Fibroblast of lung (primary cell): ENCODE measurements around the gene RASSF7. TPM values are rescaled to one million over a fixed set of nuclear protein-coding genes. Genes with fewer than 3 reads are reported as not detected.

Experiments
- DNase-seq, 2 donors: peaks; one replicate each; pipeline versions ENCODE4 v3.0.0 to v3.0.0-alpha.2; 2010; ENCODE audit warnings: low read depth in 2 of 2
- H2AFZ ChIP-seq: 2 replicates; pipeline ENCODE4 v1.5.1; 2012; ENCODE audit warnings: low read length, control low read depth, inconsistent platforms
- H3K27ac ChIP-seq: 2 replicates; pipeline ENCODE4 v1.5.1; 2011; ENCODE audit warnings: low read length, control low read depth; ENCODE audit not compliant: insufficient read depth
- H3K27me3 ChIP-seq: 2 replicates; pipeline ENCODE4 v1.5.1; 2011; ENCODE audit warnings: mild to moderate bottlenecking, low read length; ENCODE audit not compliant: control insufficient read depth, insufficient read depth
- H3K36me3 ChIP-seq: 2 replicates; pipeline ENCODE4 v1.5.1; 2011; ENCODE audit warnings: low read length; ENCODE audit not compliant: control insufficient read depth, insufficient read depth
- H3K4me1 ChIP-seq: 2 replicates; pipeline ENCODE4 v1.5.1; 2011; ENCODE audit warnings: low read length; ENCODE audit not compliant: control insufficient read depth, insufficient read depth; ENCODE audit errors: extremely low read depth
- H3K4me2 ChIP-seq: 2 replicates; pipeline ENCODE4 v1.5.1; 2011; ENCODE audit warnings: low read length, control low read depth; ENCODE audit not compliant: insufficient read depth; ENCODE audit errors: extremely low read depth
- H3K4me3 ChIP-seq, 4 experiments: fragments of 200-600 bp in 1 of 4; sonication (generic) in 1 of 4; replicated peaks in 1 of 4; 2 replicates each; pipeline ENCODE4 v1.5.1; 2011 to 2016; ENCODE audit warnings: low read length in 4 of 4, low read depth in 3 of 4, mild to moderate bottlenecking in 3 of 4, control low read depth in 2 of 4, inconsistent platforms in 1 of 4, mixed read lengths in 1 of 4; ENCODE audit not compliant: insufficient read depth in 1 of 4; ENCODE audit errors: control extremely low read depth in 1 of 4
- H3K79me2 ChIP-seq: 2 replicates; pipeline ENCODE4 v1.5.1; 2012; ENCODE audit warnings: mild to moderate bottlenecking, low read length, inconsistent platforms; ENCODE audit not compliant: control insufficient read depth, insufficient read depth
- H3K9ac ChIP-seq: 2 replicates; pipeline ENCODE4 v1.5.1; 2011; ENCODE audit warnings: mild to moderate bottlenecking, low read length, control low read depth; ENCODE audit not compliant: insufficient read depth
- H3K9me3 ChIP-seq: 2 replicates; pipeline ENCODE4 v1.5.1; 2012; ENCODE audit warnings: low read depth, low read length; ENCODE audit not compliant: control insufficient read depth, insufficient read depth
- H4K20me1 ChIP-seq: 2 replicates; pipeline ENCODE4 v1.5.1; 2011; ENCODE audit warnings: low read length; ENCODE audit not compliant: control insufficient read depth, insufficient read depth; ENCODE audit errors: extremely low read depth
- CTCF ChIP-seq, 2 donors: IDR thresholded peaks in 1 of 2; conservative IDR thresholded peaks in 1 of 2; 1 replicate in 1 of 2; 2 replicates in 1 of 2; pipeline ENCODE4 v1.5.1; 2011 to 2012; ENCODE audit warnings: low read length in 2 of 2, control low read depth in 1 of 2, inconsistent platforms in 1 of 2, low read depth in 1 of 2, mild to moderate bottlenecking in 1 of 2
- EZH2 ChIP-seq: IDR thresholded peaks from 2 replicates; pipeline ENCODE4 v1.5.1; 2012; ENCODE audit warnings: low read length, control low read depth, mild to moderate bottlenecking; ENCODE audit errors: missing control alignments
- polyA plus RNA-seq, 2 donors: library from polyadenylated mRNA; depleted of rRNA in 1 of 2; stranded (reverse) in 1 of 2; unstranded in 1 of 2; fragments of >200 nt; gene quantifications; 2 replicates each; pipeline ENCODE4 v1.2.1, GENCODE V29; 2011 to 2012; ENCODE audit warnings: missing spikeins in 1 of 2
- total RNA-seq: library from RNA; depleted of rRNA; stranded (reverse); fragments of >200 nt; gene quantifications from 2 replicates; pipeline ENCODE4 v1.2.1, GENCODE V29; 2014

Gene RASSF7
- total and polyA plus RNA-seq, 2 donors (not counting 1 experiment from before 2014, with no cell fraction given): 1.6 to 2.8 TPM

- peak within 1 kb of the TSS; percentile 81 for H3K4me2 ChIP-seq
- H3K9me3 ChIP-seq: no peaks in the 10 kb centered on the region
- H3K4me3 ChIP-seq: peak within 1 kb of the TSS; percentile 24 to 49 (median 38)
- no peaks in the 10 kb centered on the region for H4K20me1 ChIP-seq
- peak within 1 kb of the TSS; percentile 26 for H2AFZ ChIP-seq
- H3K27ac ChIP-seq: peak within 1 kb of the TSS; percentile 71
- H3K4me1 ChIP-seq: no peaks in the 10 kb centered on the region
- peak; percentile 73 to 83 for DNase-seq
- H3K36me3 ChIP-seq: peaks cover 12% of the 10 kb centered on the region
- TF ChIP-seq CTCF (conservative IDR thresholded peaks at IDR 0.05 in 1 of 2, IDR thresholded peaks at IDR 0.05 in 1 of 2; ENCODE audit: low read depth in 1 of 2, low read length in 2 of 2) (no peak), EZH2 (no peak)
- peaks cover 12% of the 10 kb centered on the region for H3K79me2 ChIP-seq
- H3K27me3 ChIP-seq: no peaks in the 10 kb centered on the region
- peak within 1 kb of the TSS; percentile 46 for H3K9ac ChIP-seq
Measured at GRCh38 chr11:536841-537621, 23.7 kb upstream of the RASSF7 start, which contains the start of gene LRRC56. TSS of gene LRRC56 (plus strand) at chr11:537527. CDS start at chr11:540685, 3,158 bp downstream.

- Histone ChIP-seq H3K79me2 (peaks cover 12% of the 10 kb centered on the region), H3K27me3 (no peaks in the 10 kb centered on the region), H3K27ac (peak overlapping the region; percentile 71), H2AFZ (peak overlapping the region; percentile 26), H3K9me3 (no peaks in the 10 kb centered on the region), H3K4me1 (no peaks in the 10 kb centered on the region), H4K20me1 (no peaks in the 10 kb centered on the region), H3K36me3 (peaks cover 5% of the 10 kb centered on the region), H3K4me3 (peak overlapping the region; percentile 24 to 49 (median 38)), H3K9ac (peak overlapping the region; percentile 46), H3K4me2 (peak overlapping the region; percentile 81)
- DNase-seq: no peak
- TF ChIP-seq CTCF (conservative IDR thresholded peaks at IDR 0.05 in 1 of 2, IDR thresholded peaks at IDR 0.05 in 1 of 2; ENCODE audit: low read depth in 1 of 2, low read length in 2 of 2) (no peak), EZH2 (no peak)
Measured at GRCh38 chr11:537622-538430, 22.9 kb upstream of the RASSF7 start.

- Histone ChIP-seq H4K20me1 (no peaks in the 10 kb centered on the region), H3K4me2 (no peak overlapping the region), H3K4me3 (no peak overlapping the region), H3K36me3 (peaks cover 2% of the 10 kb centered on the region), H3K27me3 (no peaks in the 10 kb centered on the region), H3K9ac (no peak overlapping the region), H3K4me1 (no peaks in the 10 kb centered on the region), H3K79me2 (peaks cover 12% of the 10 kb centered on the region), H3K9me3 (no peaks in the 10 kb centered on the region), H2AFZ (no peak overlapping the region), H3K27ac (no peak overlapping the region)
- no peak for DNase-seq
- no peak for TF ChIP-seq EZH2
- no peak for TF ChIP-seq CTCF (conservative IDR thresholded peaks at IDR 0.05 in 1 of 2, IDR thresholded peaks at IDR 0.05 in 1 of 2; ENCODE audit: low read depth in 1 of 2, low read length in 2 of 2)
Measured at GRCh38 chr11:538431-539051, 22.2 kb upstream of the RASSF7 start.
